Measurements from ENCODE around the gene RPL5. TPM values are rescaled to one million over a fixed set of nuclear protein-coding genes. Genes with fewer than 3 reads are reported as not detected.

RPL5 gene
- total RNA-seq, 1 experiment from 2014 or later, result 1,430 TPM

DNA sequence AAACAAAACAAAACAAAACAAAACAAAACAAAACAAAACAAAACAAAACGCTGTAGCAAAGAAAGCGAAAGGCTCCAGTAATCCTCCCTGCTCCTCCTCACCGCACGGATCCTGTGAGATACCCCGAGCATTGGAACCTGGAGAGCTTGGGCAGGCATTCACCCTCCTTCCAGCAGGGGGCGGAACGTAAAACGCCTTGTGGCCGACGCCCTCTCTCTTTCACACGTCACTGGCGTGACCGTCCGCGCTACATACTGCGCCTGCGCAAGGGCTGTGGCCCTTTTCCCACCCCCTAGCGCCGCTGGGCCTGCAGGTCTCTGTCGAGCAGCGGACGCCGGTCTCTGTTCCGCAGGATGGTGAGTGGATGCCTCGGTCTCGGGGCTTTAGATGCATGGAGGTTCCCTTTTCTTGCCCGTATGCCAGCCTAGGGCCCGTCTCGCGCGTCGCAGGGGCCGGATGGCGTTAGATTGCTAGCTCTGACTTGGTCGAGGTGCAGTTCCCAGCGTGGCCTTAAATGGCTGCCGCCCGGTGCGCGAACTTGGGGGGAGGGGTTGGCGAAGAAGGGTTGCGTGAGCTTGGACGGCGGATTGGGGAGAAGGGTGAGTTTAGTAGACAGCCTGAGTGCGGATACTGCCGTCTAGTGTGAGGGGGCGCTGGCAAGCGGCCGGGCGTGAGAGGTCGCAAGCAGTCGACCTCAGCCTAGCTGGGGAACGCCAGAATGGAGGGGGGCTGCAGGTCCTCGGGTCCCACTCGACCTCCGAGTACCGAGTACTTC is at the start of gene RPL5 (continued):
- TF ChIP-seq, protein P1, sequence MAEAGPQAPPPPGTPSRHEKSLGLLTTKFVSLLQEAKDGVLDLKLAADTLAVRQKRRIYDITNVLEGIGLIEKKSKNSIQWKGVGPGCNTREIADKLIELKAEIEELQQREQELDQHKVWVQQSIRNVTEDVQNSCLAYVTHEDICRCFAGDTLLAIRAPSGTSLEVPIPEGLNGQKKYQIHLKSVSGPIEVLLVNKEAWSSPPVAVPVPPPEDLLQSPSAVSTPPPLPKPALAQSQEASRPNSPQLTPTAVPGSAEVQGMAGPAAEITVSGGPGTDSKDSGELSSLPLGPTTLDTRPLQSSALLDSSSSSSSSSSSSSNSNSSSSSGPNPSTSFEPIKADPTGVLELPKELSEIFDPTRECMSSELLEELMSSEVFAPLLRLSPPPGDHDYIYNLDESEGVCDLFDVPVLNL (CRISPR knock-in tag; IDR thresholded peaks at IDR 0.05; ENCODE audit: borderline replicate concordance, low read depth), result peak; percentile 72; the same call in 1 of the 2 replicates
- TF ChIP-seq, protein P2, sequence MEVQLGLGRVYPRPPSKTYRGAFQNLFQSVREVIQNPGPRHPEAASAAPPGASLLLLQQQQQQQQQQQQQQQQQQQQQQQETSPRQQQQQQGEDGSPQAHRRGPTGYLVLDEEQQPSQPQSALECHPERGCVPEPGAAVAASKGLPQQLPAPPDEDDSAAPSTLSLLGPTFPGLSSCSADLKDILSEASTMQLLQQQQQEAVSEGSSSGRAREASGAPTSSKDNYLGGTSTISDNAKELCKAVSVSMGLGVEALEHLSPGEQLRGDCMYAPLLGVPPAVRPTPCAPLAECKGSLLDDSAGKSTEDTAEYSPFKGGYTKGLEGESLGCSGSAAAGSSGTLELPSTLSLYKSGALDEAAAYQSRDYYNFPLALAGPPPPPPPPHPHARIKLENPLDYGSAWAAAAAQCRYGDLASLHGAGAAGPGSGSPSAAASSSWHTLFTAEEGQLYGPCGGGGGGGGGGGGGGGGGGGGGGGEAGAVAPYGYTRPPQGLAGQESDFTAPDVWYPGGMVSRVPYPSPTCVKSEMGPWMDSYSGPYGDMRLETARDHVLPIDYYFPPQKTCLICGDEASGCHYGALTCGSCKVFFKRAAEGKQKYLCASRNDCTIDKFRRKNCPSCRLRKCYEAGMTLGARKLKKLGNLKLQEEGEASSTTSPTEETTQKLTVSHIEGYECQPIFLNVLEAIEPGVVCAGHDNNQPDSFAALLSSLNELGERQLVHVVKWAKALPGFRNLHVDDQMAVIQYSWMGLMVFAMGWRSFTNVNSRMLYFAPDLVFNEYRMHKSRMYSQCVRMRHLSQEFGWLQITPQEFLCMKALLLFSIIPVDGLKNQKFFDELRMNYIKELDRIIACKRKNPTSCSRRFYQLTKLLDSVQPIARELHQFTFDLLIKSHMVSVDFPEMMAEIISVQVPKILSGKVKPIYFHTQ (CRISPR knock-in tag; IDR thresholded peaks at IDR 0.05), result peak; percentile 57; the same call in 1 of the 2 replicates
- TF ChIP-seq CREM (CRISPR knock-in tag; IDR thresholded peaks at IDR 0.05), result peak; percentile 95
- peak; percentile 15; the same call in 1 of the 2 replicates for TF ChIP-seq NFYB (CRISPR knock-in tag; conservative IDR thresholded peaks at IDR 0.05; ENCODE audit: low read depth)
- peak; percentile 95 for TF ChIP-seq ETV6 (CRISPR knock-in tag; IDR thresholded peaks at IDR 0.05)
- peak; percentile 73 for TF ChIP-seq NFATC4 (CRISPR knock-in tag; IDR thresholded peaks at IDR 0.05)
- TF ChIP-seq, protein P3, sequence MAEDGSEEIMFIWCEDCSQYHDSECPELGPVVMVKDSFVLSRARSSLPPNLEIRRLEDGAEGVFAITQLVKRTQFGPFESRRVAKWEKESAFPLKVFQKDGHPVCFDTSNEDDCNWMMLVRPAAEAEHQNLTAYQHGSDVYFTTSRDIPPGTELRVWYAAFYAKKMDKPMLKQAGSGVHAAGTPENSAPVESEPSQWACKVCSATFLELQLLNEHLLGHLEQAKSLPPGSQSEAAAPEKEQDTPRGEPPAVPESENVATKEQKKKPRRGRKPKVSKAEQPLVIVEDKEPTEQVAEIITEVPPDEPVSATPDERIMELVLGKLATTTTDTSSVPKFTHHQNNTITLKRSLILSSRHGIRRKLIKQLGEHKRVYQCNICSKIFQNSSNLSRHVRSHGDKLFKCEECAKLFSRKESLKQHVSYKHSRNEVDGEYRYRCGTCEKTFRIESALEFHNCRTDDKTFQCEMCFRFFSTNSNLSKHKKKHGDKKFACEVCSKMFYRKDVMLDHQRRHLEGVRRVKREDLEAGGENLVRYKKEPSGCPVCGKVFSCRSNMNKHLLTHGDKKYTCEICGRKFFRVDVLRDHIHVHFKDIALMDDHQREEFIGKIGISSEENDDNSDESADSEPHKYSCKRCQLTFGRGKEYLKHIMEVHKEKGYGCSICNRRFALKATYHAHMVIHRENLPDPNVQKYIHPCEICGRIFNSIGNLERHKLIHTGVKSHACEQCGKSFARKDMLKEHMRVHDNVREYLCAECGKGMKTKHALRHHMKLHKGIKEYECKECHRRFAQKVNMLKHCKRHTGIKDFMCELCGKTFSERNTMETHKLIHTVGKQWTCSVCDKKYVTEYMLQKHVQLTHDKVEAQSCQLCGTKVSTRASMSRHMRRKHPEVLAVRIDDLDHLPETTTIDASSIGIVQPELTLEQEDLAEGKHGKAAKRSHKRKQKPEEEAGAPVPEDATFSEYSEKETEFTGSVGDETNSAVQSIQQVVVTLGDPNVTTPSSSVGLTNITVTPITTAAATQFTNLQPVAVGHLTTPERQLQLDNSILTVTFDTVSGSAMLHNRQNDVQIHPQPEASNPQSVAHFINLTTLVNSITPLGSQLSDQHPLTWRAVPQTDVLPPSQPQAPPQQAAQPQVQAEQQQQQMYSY (CRISPR knock-in tag; IDR thresholded peaks at IDR 0.05), result no peak
- TF ChIP-seq ELF4 (CRISPR knock-in tag; IDR thresholded peaks at IDR 0.05; ENCODE audit: low read depth), result 0 out of 2 replicates have a peak, but pooled peaks have one; percentile 33
- TF ChIP-seq, protein P4, sequence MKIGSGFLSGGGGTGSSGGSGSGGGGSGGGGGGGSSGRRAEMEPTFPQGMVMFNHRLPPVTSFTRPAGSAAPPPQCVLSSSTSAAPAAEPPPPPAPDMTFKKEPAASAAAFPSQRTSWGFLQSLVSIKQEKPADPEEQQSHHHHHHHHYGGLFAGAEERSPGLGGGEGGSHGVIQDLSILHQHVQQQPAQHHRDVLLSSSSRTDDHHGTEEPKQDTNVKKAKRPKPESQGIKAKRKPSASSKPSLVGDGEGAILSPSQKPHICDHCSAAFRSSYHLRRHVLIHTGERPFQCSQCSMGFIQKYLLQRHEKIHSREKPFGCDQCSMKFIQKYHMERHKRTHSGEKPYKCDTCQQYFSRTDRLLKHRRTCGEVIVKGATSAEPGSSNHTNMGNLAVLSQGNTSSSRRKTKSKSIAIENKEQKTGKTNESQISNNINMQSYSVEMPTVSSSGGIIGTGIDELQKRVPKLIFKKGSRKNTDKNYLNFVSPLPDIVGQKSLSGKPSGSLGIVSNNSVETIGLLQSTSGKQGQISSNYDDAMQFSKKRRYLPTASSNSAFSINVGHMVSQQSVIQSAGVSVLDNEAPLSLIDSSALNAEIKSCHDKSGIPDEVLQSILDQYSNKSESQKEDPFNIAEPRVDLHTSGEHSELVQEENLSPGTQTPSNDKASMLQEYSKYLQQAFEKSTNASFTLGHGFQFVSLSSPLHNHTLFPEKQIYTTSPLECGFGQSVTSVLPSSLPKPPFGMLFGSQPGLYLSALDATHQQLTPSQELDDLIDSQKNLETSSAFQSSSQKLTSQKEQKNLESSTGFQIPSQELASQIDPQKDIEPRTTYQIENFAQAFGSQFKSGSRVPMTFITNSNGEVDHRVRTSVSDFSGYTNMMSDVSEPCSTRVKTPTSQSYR (CRISPR knock-in tag; IDR thresholded peaks at IDR 0.05), result peak; percentile 91; the same call in 1 of the 2 replicates
- no peak for TF ChIP-seq SOX15 (CRISPR knock-in tag; IDR thresholded peaks at IDR 0.05)
- 0 out of 2 replicates have a peak, but pooled peaks have one; percentile 50 for TF ChIP-seq ATF1 (CRISPR knock-in tag; IDR thresholded peaks at IDR 0.05)
- TF ChIP-seq, protein P5, sequence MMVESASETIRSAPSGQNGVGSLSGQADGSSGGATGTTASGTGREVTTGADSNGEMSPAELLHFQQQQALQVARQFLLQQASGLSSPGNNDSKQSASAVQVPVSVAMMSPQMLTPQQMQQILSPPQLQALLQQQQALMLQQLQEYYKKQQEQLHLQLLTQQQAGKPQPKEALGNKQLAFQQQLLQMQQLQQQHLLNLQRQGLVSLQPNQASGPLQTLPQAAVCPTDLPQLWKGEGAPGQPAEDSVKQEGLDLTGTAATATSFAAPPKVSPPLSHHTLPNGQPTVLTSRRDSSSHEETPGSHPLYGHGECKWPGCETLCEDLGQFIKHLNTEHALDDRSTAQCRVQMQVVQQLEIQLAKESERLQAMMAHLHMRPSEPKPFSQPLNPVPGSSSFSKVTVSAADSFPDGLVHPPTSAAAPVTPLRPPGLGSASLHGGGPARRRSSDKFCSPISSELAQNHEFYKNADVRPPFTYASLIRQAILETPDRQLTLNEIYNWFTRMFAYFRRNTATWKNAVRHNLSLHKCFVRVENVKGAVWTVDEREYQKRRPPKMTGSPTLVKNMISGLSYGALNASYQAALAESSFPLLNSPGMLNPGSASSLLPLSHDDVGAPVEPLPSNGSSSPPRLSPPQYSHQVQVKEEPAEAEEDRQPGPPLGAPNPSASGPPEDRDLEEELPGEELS (CRISPR knock-in tag; IDR thresholded peaks at IDR 0.05), result peak; percentile 78; the same call in 1 of the 2 replicates
- TF ChIP-seq, protein P6, sequence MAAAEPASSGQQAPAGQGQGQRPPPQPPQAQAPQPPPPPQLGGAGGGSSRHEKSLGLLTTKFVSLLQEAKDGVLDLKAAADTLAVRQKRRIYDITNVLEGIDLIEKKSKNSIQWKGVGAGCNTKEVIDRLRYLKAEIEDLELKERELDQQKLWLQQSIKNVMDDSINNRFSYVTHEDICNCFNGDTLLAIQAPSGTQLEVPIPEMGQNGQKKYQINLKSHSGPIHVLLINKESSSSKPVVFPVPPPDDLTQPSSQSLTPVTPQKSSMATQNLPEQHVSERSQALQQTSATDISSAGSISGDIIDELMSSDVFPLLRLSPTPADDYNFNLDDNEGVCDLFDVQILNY (CRISPR knock-in tag; IDR thresholded peaks at IDR 0.05), result no peak
- no peak for TF ChIP-seq FOXJ3 (CRISPR knock-in tag; IDR thresholded peaks at IDR 0.05; ENCODE audit: borderline replicate concordance)
- TF ChIP-seq, protein P7, sequence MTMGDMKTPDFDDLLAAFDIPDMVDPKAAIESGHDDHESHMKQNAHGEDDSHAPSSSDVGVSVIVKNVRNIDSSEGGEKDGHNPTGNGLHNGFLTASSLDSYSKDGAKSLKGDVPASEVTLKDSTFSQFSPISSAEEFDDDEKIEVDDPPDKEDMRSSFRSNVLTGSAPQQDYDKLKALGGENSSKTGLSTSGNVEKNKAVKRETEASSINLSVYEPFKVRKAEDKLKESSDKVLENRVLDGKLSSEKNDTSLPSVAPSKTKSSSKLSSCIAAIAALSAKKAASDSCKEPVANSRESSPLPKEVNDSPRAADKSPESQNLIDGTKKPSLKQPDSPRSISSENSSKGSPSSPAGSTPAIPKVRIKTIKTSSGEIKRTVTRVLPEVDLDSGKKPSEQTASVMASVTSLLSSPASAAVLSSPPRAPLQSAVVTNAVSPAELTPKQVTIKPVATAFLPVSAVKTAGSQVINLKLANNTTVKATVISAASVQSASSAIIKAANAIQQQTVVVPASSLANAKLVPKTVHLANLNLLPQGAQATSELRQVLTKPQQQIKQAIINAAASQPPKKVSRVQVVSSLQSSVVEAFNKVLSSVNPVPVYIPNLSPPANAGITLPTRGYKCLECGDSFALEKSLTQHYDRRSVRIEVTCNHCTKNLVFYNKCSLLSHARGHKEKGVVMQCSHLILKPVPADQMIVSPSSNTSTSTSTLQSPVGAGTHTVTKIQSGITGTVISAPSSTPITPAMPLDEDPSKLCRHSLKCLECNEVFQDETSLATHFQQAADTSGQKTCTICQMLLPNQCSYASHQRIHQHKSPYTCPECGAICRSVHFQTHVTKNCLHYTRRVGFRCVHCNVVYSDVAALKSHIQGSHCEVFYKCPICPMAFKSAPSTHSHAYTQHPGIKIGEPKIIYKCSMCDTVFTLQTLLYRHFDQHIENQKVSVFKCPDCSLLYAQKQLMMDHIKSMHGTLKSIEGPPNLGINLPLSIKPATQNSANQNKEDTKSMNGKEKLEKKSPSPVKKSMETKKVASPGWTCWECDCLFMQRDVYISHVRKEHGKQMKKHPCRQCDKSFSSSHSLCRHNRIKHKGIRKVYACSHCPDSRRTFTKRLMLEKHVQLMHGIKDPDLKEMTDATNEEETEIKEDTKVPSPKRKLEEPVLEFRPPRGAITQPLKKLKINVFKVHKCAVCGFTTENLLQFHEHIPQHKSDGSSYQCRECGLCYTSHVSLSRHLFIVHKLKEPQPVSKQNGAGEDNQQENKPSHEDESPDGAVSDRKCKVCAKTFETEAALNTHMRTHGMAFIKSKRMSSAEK (CRISPR knock-in tag; IDR thresholded peaks at IDR 0.05; ENCODE audit: borderline replicate concordance), result peak; percentile 67; the same call in 1 of the 2 replicates
- TF ChIP-seq FOXK1 (CRISPR knock-in tag; IDR thresholded peaks at IDR 0.05), result peak; percentile 89
- TF ChIP-seq, protein P8, sequence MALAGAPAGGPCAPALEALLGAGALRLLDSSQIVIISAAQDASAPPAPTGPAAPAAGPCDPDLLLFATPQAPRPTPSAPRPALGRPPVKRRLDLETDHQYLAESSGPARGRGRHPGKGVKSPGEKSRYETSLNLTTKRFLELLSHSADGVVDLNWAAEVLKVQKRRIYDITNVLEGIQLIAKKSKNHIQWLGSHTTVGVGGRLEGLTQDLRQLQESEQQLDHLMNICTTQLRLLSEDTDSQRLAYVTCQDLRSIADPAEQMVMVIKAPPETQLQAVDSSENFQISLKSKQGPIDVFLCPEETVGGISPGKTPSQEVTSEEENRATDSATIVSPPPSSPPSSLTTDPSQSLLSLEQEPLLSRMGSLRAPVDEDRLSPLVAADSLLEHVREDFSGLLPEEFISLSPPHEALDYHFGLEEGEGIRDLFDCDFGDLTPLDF (CRISPR knock-in tag; IDR thresholded peaks at IDR 0.05), result no peak; the same call in 1 of the 2 replicates
- TF ChIP-seq HMGA2 (CRISPR knock-in tag; IDR thresholded peaks at IDR 0.05), result peak; percentile 5; the same call in 1 of the 2 replicates

All from WTC11 (cell line).